RWPE2 (cell line): Measurements from ENCODE around the gene COL4A5.
"Not testable (repeated sequence)": the region's sequence is repeated elsewhere in the genome, so short reads cannot be mapped to it uniquely, and the experiment has no call there.

Experiments
- ATAC-seq: fragments of 200-7000 bp; cut with Tn5 transposase; 3 replicates; pipeline ENCODE4 v1.9.1; 2021; ENCODE audit warnings: low read depth
- DNase-seq: peaks from one replicate; pipeline ENCODE4 v3.0.0-alpha.2; 2020; ENCODE audit warnings: low spot score
- H3K27ac ChIP-seq: fragments of 450-650 bp; 2 replicates; pipeline ENCODE4 v1.5.1; 2017; ENCODE audit warnings: mild to moderate bottlenecking; ENCODE audit not compliant: poor library complexity, severe bottlenecking
- H3K27me3 ChIP-seq: fragments of 250-450 bp; sonication (Bioruptor Pico); 2 replicates; pipeline ENCODE4 v1.5.1; 2021; ENCODE audit warnings: mild to moderate bottlenecking, moderate library complexity; ENCODE audit not compliant: insufficient read depth, poor library complexity, severe bottlenecking
- H3K36me3 ChIP-seq: fragments of 250-450 bp; sonication (Bioruptor Pico); 2 replicates; pipeline ENCODE4 v1.5.1; 2020; ENCODE audit warnings: low read depth, mild to moderate bottlenecking, moderate library complexity
- H3K4me1 ChIP-seq: fragments of 250-450 bp; sonication (Bioruptor Pico); 2 replicates; pipeline ENCODE4 v1.5.1; 2021; ENCODE audit warnings: mild to moderate bottlenecking, moderate library complexity; ENCODE audit not compliant: insufficient read depth, poor library complexity, severe bottlenecking
- H3K4me3 ChIP-seq: fragments of 250-450 bp; sonication (Bioruptor Pico); 2 replicates; pipeline ENCODE4 v1.5.1; 2021; ENCODE audit warnings: mild to moderate bottlenecking, moderate library complexity; ENCODE audit not compliant: severe bottlenecking
- H3K9me3 ChIP-seq: fragments of 250-450 bp; sonication (Bioruptor Pico); 2 replicates; pipeline ENCODE4 v1.5.1; 2021; ENCODE audit warnings: mild to moderate bottlenecking, moderate library complexity; ENCODE audit not compliant: severe bottlenecking
- TF ChIP-seq, protein P1 (sequence below): fragments of 450-650 bp; IDR thresholded peaks from one replicate; pipeline ENCODE4 v1.5.1; 2017; ENCODE audit warnings: mild to moderate bottlenecking, moderate library complexity; ENCODE audit not compliant: poor library complexity, severe bottlenecking

The COL4A5 gene

DNA sequence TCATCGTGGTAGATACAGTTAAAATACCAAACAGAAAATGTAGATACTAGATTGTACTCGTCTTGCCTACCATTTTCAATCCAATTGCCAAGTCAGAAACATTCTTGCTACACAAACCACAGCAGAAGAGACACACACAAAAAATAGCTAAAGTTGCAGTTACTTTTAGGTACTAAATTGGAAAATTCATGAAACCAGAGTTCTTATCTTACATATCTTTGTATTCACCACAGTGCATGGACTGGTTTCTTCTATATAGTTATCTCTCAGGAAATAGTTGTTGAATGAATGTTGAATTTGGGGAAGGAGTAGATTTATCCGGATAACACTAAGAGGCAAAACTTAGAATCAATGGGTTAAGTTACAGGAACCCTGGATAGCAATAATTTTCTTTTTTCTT is 14.2 kb downstream of the COL4A5 start:
- ATAC-seq, result no peak
- TF ChIP-seq, protein P1, sequence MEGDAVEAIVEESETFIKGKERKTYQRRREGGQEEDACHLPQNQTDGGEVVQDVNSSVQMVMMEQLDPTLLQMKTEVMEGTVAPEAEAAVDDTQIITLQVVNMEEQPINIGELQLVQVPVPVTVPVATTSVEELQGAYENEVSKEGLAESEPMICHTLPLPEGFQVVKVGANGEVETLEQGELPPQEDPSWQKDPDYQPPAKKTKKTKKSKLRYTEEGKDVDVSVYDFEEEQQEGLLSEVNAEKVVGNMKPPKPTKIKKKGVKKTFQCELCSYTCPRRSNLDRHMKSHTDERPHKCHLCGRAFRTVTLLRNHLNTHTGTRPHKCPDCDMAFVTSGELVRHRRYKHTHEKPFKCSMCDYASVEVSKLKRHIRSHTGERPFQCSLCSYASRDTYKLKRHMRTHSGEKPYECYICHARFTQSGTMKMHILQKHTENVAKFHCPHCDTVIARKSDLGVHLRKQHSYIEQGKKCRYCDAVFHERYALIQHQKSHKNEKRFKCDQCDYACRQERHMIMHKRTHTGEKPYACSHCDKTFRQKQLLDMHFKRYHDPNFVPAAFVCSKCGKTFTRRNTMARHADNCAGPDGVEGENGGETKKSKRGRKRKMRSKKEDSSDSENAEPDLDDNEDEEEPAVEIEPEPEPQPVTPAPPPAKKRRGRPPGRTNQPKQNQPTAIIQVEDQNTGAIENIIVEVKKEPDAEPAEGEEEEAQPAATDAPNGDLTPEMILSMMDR, result no peak
- no peaks in the 10 kb centered on the region for H3K4me1 ChIP-seq
- no peaks in the 10 kb centered on the region for H3K27me3 ChIP-seq
- no peak overlapping the region for H3K4me3 ChIP-seq
- H3K36me3 ChIP-seq, result 0 out of 2 replicates have a peak, but pooled peaks cover 8% of the 10 kb centered on the region
- H3K9me3 ChIP-seq, result no peaks in the 10 kb centered on the region
- DNase-seq, result no peak
- no peak overlapping the region for H3K27ac ChIP-seq

DNA sequence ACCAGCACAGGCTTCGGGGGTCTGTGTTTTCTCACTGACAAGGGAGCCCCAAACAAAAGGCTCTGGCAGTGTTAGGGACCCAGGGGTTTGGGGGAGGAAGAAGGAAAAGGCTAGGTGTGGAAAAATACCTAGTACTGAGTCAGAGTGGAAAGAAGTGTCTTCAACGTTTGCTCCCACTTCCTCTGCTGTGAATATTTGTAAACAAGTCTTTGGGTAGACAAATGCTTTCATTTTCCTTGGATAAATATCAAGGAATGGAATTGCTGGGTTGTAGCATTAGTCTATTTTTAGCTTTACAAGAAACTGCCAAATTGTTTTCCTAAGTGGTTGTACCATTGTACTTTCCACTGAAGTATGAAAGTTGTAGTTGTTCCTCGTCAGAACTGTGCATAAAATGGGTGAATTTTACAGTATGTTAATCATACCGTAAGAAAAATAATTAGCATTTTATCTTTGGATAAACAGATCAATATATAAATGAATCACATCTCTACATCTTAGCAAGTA is 17.4 kb downstream of the COL4A5 start:
- H3K9me3 ChIP-seq, result no peaks in the 10 kb centered on the region
- DNase-seq (no peak), ATAC-seq (no peak)
- no peak overlapping the region for H3K27ac ChIP-seq
- no peak overlapping the region for H3K4me3 ChIP-seq
- H3K4me1 ChIP-seq, result no peaks in the 10 kb centered on the region
- TF ChIP-seq, protein P1, result no peak
- H3K27me3 ChIP-seq, result no peaks in the 10 kb centered on the region
- no peaks in the 10 kb centered on the region for H3K36me3 ChIP-seq

DNA sequence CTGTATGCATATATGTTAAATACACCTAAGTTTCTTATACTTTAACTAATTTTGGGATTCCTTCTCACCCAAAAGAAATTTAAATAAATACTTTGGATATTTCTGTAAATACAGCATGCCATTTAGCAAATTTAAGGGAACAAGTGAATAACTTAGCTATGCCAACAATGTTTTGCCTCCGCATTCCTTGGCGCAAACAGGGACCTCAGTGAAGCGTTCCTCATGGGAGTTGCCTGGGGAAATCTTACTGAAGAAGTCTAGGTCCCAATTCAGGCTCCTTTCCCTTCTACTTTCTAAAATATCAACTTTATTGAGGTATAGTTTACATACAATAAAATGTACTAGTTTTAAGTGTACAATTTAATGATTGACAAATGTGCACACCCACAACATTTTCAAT is 25.0 kb downstream of the COL4A5 start:
- no peaks in the 10 kb centered on the region for H3K4me1 ChIP-seq
- no peaks in the 10 kb centered on the region; the same call in 1 of the 2 replicates for H3K36me3 ChIP-seq
- no peak overlapping the region for H3K4me3 ChIP-seq
- H3K9me3 ChIP-seq, result no peaks in the 10 kb centered on the region
- ATAC-seq (no peak), DNase-seq (no peak)
- TF ChIP-seq, protein P1, result no peak
- no peak overlapping the region for H3K27ac ChIP-seq
- no peaks in the 10 kb centered on the region for H3K27me3 ChIP-seq

DNA sequence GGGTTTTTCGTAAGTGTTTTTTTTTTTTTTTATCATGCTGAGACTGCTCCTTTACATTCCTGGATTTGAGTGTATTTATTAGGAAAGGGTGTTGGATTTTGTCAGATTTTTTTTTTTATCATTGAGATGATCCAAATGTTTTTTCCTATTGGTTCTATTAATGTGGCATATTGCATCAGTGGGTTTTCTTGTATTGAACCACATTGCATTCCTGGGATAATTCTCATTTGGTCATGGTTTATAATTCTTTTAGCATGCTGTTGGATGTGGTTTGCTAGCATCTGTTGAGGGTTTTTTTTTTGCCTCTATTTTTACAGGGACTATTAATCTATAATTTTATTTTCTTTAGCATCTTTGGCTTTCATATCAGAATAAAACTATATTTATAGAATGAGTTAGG is 28.8 kb downstream of the COL4A5 start:
- Histone ChIP-seq H3K4me1 (no peaks in the 10 kb centered on the region), H3K9me3 (no peaks in the 10 kb centered on the region), H3K36me3 (no peaks in the 10 kb centered on the region; the same call in 1 of the 2 replicates), H3K27ac (no peak overlapping the region), H3K4me3 (no peak overlapping the region), H3K27me3 (no peaks in the 10 kb centered on the region)
- DNase-seq (no peak), ATAC-seq (no peak)
- TF ChIP-seq, protein P1, result no peak

DNA sequence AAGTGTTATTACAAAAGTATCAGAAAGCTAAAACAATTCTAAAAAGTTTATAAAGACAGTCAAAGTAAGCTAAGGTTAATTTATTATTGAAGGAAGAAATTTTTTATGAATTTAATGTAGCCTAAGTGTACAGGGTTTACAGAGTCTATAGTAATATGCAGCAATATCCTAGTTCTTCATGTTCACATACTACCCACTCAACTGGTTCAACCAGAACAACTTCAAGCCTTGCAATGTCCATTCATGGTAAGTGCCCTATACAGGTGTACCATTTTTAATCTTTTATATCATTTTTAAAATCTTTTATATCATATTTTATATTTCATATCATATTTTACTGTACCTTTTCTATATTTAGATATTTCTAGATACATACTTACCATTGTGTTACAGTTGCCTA is 34.3 kb downstream of the COL4A5 start:
- H3K4me3 ChIP-seq, result no peak overlapping the region
- H3K27ac ChIP-seq, result no peak overlapping the region
- no peak for DNase-seq
- peaks cover 5% of the 10 kb centered on the region for H3K36me3 ChIP-seq
- H3K9me3 ChIP-seq, result no peaks in the 10 kb centered on the region
- H3K27me3 ChIP-seq, result no peaks in the 10 kb centered on the region
- TF ChIP-seq, protein P1, result no peak
- no peak for ATAC-seq
- H3K4me1 ChIP-seq, result no peaks in the 10 kb centered on the region

DNA sequence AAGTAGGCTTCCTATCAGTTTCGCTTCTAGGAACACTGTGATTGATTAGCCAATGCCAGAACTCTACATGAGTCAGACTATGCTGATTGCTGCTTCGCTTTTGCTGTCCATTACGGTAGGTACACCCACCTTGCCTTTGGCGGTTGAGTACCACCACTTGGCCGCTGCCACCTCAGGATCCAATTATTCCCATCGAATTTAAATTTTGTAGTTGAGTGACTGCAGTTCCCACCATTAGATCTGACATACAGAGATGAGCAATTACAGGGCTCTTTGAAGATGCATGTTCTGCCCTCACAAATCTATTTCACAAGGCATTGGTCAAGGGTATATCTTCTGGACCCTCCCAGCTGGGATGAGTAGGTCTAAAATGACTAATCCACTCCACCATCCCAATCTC is 41.9 kb downstream of the COL4A5 start:
- H3K36me3 ChIP-seq, result not testable (repeated sequence)

More for the DNA sequence above, 41.9 kb downstream of the COL4A5 start:
- ATAC-seq, H3K4me3 ChIP-seq, H3K9me3 ChIP-seq, H3K27ac ChIP-seq, H3K27me3 ChIP-seq, DNase-seq, H3K4me1 ChIP-seq: not testable (repeated sequence)
